ENCODE measurements around the gene CPNE9. TPM values are rescaled to one million over a fixed set of nuclear protein-coding genes. Genes with fewer than 3 reads are reported as not detected.

CPNE9 gene
- polyA plus RNA-seq, 1 experiment: not detected

- no peak for DNase-seq (ENCODE audit: low read depth, low spot score)
- TF ChIP-seq CTCF (IDR thresholded peaks at IDR 0.05; ENCODE audit: low read depth, low read length): no peak
- ChIA-PET POLR2A (interaction anchor here (1.9 to 2.0 kb wide), 2 partner anchors 17 to 61 kb away, joined by 8 to 14 read pairs; partner anchors contain the start of genes ARPC4, OGG1 and TADA3), CTCF (interaction anchor here (1.2 to 2.1 kb wide), 6 partner anchors 16 to 379 kb away, joined by 3 to 7 read pairs (median 5); no protein-coding TSS in a partner anchor)
- Histone ChIP-seq H3K9me3 (ENCODE audit: control insufficient read depth, insufficient read depth, low read length) (no peaks in the 10 kb centered on the region; the same call in 1 of the 2 replicates), H3K27me3 (ENCODE audit: control insufficient read depth, insufficient read depth, low read length) (no peaks in the 10 kb centered on the region), H3K4me3 (ENCODE audit: low read depth, low read length) (peak overlapping the region; percentile 92), H3K27ac (ENCODE audit: low read depth, low read length) (no peak overlapping the region)
These were observed 28.6 kb downstream of the CPNE9 start for GRCh38 chr3:9732080-9732739.

GRCh38 chr3:9732740-9733115 lies 29.1 kb downstream of the CPNE9 start:
- Histone ChIP-seq H3K27me3 (ENCODE audit: control insufficient read depth, insufficient read depth, low read length) (no peaks in the 10 kb centered on the region), H3K9me3 (ENCODE audit: control insufficient read depth, insufficient read depth, low read length) (no peaks in the 10 kb centered on the region; the same call in 1 of the 2 replicates), H3K4me3 (ENCODE audit: low read depth, low read length) (peak overlapping the region; percentile 92), H3K27ac (ENCODE audit: low read depth, low read length) (no peak overlapping the region)
- no peak for TF ChIP-seq CTCF (IDR thresholded peaks at IDR 0.05; ENCODE audit: low read depth, low read length)
- CTCF ChIA-PET: interaction anchor here (1.2 to 2.1 kb wide), 5 partner anchors 17 to 379 kb away, joined by 3 to 6 read pairs (median 4); no protein-coding TSS in a partner anchor
- POLR2A ChIA-PET: interaction anchor here (0.6 kb wide), 1 partner anchor 281 kb away, joined by 4 read pairs; no protein-coding TSS in a partner anchor
- DNase-seq (ENCODE audit: low read depth, low spot score): no peak

- no peak for TF ChIP-seq CTCF (IDR thresholded peaks at IDR 0.05; ENCODE audit: low read depth, low read length)
- CTCF ChIA-PET: interaction anchor here (0.6 kb wide), 1 partner anchor 233 kb away, joined by 3 read pairs; no protein-coding TSS in a partner anchor
- no peaks in the 10 kb centered on the region for H3K27me3 ChIP-seq (ENCODE audit: control insufficient read depth, insufficient read depth, low read length)
- H3K4me3 ChIP-seq (ENCODE audit: low read depth, low read length): no peak overlapping the region
- no peak for DNase-seq (ENCODE audit: low read depth, low spot score)
- POLR2A ChIA-PET: no interaction called here
- H3K9me3 ChIP-seq (ENCODE audit: control insufficient read depth, insufficient read depth, low read length): no peaks in the 10 kb centered on the region; the same call in 1 of the 2 replicates
- H3K27ac ChIP-seq (ENCODE audit: low read depth, low read length): no peak overlapping the region
These were observed 33.2 kb downstream of the CPNE9 start for GRCh38 chr3:9736831-9737230.

GRCh38 chr3:9739181-9739580 lies 35.5 kb downstream of the CPNE9 start:
- Histone ChIP-seq H3K9me3 (ENCODE audit: control insufficient read depth, insufficient read depth, low read length) (no peaks in the 10 kb centered on the region), H3K27ac (ENCODE audit: low read depth, low read length) (no peak overlapping the region), H3K4me3 (ENCODE audit: low read depth, low read length) (no peak overlapping the region), H3K27me3 (ENCODE audit: control insufficient read depth, insufficient read depth, low read length) (no peaks in the 10 kb centered on the region)
- no peak for DNase-seq (ENCODE audit: low read depth, low spot score)
- POLR2A ChIA-PET: interaction anchor here (0.5 kb wide), 1 partner anchor 58 kb away, joined by 7 read pairs; no protein-coding TSS in a partner anchor
- CTCF ChIA-PET: no interaction called here
- TF ChIP-seq CTCF (IDR thresholded peaks at IDR 0.05; ENCODE audit: low read depth, low read length): no peak

- Histone ChIP-seq H3K9me3 (ENCODE audit: control insufficient read depth, insufficient read depth, low read length) (no peaks in the 10 kb centered on the region), H3K27ac (ENCODE audit: low read depth, low read length) (no peak overlapping the region), H3K4me3 (ENCODE audit: low read depth, low read length) (no peak overlapping the region), H3K27me3 (ENCODE audit: control insufficient read depth, insufficient read depth, low read length) (no peaks in the 10 kb centered on the region)
- CTCF ChIA-PET: interaction anchor here (1.1 kb wide), 1 partner anchor 27 kb away, joined by 3 read pairs; no protein-coding TSS in a partner anchor
- no peak for DNase-seq (ENCODE audit: low read depth, low spot score)
- no peak for TF ChIP-seq CTCF (IDR thresholded peaks at IDR 0.05; ENCODE audit: low read depth, low read length)
- POLR2A ChIA-PET: no interaction called here
These were observed 38.9 kb downstream of the CPNE9 start for GRCh38 chr3:9742560-9742959.
